Stimulated activated CD8-positive, alpha-beta memory T cell treated with anti-CD3 and anti-CD28 coated beads, Interleukin-15, amount 100 ng/mL, for 24 hours (primary cell): Measurements from ENCODE around the gene GRIP2.

ENCODE experiments used
- DNase-seq: peaks from one replicate; pipeline ENCODE4 v3.0.0-alpha.2; 2020; ENCODE audit warnings: low read depth

Gene GRIP2

DNA sequence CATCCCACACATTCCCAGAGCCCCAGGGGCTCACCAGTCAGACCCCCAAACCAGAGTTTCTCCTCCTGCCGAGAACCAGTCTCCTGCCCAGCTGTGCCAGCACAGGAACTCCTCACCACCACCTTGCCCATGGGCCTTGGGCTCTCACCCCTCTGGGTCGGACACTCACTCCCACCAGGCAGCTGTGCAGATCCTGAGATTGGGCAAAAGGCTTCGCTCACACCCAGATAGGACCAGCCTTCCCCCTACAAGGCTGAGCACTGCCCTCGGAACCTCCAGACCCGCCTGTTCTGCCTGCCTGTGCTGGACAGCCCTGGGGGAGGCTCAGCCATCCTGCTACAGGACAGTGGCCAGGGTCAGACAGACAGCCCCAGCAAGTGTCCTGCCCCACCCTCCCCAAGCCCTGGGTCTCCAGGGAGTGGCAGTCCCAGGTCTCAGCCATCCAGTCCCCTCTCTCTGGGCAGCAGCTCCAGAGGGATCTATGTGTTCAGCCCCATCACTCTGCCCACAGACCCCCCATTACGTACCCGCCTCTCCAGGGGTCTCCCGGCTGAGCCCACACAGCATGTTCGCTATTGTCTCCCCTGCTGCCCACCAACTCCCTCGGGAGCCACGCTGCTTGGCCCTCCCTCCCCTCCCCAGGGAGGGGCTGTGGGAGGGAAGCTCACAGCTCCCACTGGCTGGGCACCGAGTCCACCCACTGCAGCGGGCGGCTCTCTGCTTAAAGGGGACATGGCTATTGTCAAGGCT, at the start of gene GRIP2:
TSS of gene GRIP2 (minus strand) at position 601 of the 750 bp plus-strand sequence. CDS start at position 567, 34 bp downstream.
- DNase-seq, result no peak

GRCh38 chr3:14588425-14589112, 48.4 kb upstream of the GRIP2 start:
- DNase-seq, result no peak

- no peak for DNase-seq
Observed at GRCh38 chr3:14587740-14588360, 47.7 kb upstream of the GRIP2 start.

- no peak for DNase-seq
Observed at GRCh38 chr3:14586611-14587010, 46.5 kb upstream of the GRIP2 start.

GRCh38 chr3:14583548-14584091, 43.5 kb upstream of the GRIP2 start:
- DNase-seq, result no peak

GRCh38 chr3:14582045-14582410, 41.9 kb upstream of the GRIP2 start:
- DNase-seq, result no peak

GRCh38 chr3:14581334-14582044, 41.3 kb upstream of the GRIP2 start:
- no peak for DNase-seq

GRCh38 chr3:14577897-14578296, 37.8 kb upstream of the GRIP2 start:
- no peak for DNase-seq

DNA sequence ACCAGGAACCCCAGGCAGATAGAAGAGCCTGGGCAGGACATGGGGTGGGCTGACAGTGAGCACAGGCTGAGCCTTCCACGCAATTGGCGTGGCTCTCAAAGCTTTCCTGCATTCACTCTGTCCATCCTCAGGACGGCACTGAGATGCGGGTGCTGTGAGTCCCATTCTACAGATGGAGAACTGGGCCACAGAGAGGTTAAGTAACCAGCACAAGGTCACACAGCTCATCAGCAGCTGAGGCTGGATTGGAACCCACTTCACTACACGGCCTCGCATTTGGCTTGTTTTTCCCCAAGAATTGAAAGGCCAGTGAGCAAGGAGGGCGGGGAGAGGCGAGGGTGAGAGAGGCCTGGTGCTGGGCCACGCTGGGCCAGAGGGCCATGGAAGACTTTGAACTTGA, 36.0 kb upstream of the GRIP2 start:
- no peak for DNase-seq

- no peak for DNase-seq
Observed at GRCh38 chr3:14574183-14574582, 34.0 kb upstream of the GRIP2 start.

DNA sequence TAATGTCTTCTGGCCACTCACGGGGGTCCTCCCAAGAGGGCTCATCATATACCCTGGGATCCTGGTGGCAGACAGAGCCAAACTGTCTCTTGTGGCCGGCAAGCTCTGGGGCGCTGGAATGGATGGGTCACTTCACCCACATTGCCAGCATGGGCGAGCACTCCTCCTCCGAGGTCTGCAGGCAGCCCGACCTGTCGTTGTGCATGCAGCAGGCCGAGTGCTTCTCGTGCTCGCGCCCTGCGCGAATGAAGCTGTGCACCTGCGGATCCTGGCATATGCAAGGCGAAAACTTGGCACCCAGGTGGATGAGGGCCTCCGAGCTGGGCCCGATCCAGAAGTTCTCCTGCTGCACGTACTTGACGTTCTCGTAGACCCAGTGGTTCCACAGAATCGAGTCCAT, 33.6 kb upstream of the GRIP2 start:
- no peak for DNase-seq

DNA sequence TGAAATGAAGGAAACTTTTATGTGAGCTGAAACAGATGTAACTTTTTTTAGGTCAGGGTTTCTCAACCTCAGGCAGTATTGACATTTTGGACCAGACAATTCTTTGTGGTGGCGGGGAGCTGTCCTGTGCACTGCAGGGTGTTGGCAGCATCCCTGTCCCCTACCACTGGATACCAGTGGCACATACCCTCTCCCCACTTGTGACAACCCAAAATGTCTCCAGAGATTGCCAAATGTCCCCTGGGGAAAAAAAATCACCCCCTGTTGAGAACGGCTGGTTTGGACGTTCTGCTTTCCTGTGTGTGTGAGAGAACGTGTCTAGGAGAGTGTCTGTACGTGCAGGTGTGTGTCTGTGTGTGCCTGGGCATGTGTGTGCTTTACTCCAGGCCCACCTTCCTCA, 30.7 kb upstream of the GRIP2 start:
- no peak for DNase-seq

GRCh38 chr3:14570089-14570488, 29.9 kb upstream of the GRIP2 start:
- DNase-seq, result no peak

GRCh38 chr3:14569474-14570000, 29.4 kb upstream of the GRIP2 start:
- no peak for DNase-seq

DNA sequence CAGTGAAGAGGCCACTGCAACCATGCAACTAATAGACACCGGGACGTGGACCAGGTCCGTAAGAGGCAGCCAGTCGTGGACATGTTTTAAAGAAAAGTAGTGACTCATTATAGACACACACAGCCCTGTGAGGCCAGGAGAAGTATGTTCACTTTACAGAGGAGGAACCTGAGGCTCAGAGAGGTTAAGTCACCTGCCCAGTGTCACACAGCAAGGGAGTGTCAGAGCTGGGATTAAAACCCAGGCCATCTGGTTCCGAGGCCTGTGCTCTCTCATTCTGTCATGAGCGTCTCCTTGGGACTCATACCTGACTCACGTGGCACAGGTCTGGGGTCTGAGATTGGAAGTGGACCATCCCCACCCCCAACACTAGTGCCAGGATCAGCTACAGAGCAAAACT, 28.1 kb upstream of the GRIP2 start:
- no peak for DNase-seq

- no peak for DNase-seq
Observed at GRCh38 chr3:14566812-14567211, 26.7 kb upstream of the GRIP2 start.

GRCh38 chr3:14565868-14566588, 25.9 kb upstream of the GRIP2 start:
- DNase-seq, result no peak

- no peak for DNase-seq
Observed at GRCh38 chr3:14564741-14565140, 24.6 kb upstream of the GRIP2 start.

- DNase-seq, result no peak
Observed at GRCh38 chr3:14563946-14564539, 23.9 kb upstream of the GRIP2 start.

- no peak for DNase-seq
Observed at GRCh38 chr3:14562121-14562890, 22.2 kb upstream of the GRIP2 start.
